ENCODE measurements around the gene SEPTIN12.

- no peak for TF ChIP-seq EZH2phosphoT487 (IDR thresholded peaks at IDR 0.05; ENCODE audit: borderline replicate concordance, low read length)
- no peak for TF ChIP-seq CTCF (IDR thresholded peaks at IDR 0.05; ENCODE audit: low read depth, low read length, poor library complexity, severe bottlenecking)
Measured at GRCh38 chr16:4772351-4772750, 15.8 kb downstream of the SEPTIN12 start.

All from DOHH2 (cell line).